GM19438 (cell line): ENCODE data around the gene RABGEF1.
"Not testable (repeated sequence)": the region's sequence is repeated elsewhere in the genome, so short reads cannot be mapped to it uniquely, and the experiment has no call there.

Experiments
- ATAC-seq: cut with Tn5 transposase; IDR thresholded peaks from one replicate; pipeline ENCODE4 v1.9.1; 2021; ENCODE audit warnings: low read depth; ENCODE audit not compliant: unreplicated experiment

RABGEF1 gene

GRCh38 chr7:66740302-66740979 lies at the start of gene RABGEF1:
RABGEF1 (plus strand) TSS chr7:66740733; CDS start chr7:66771900, 31,167 bp downstream.
- ATAC-seq = peak; percentile 76

DNA sequence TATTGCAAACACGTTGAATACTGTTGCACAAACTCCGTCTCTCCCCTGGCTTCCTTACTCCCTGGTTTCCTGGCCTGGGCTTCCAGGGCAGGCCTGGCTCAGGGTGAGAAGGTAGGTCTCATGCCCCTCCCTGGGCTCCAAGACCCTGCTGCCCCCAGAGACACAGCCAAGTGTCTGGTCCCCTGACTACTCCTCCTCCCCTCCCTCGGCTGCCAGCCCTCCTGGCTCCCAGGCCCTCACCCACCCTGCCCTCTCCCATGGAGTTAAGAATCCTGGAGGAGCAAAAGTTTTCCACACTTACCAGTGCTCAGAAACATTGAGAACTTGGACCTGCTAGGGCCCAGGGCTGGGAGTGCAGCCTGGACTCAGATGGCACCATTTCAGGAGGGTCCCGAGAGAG lies 47.2 kb upstream of the RABGEF1 start:
- no peak for ATAC-seq

DNA sequence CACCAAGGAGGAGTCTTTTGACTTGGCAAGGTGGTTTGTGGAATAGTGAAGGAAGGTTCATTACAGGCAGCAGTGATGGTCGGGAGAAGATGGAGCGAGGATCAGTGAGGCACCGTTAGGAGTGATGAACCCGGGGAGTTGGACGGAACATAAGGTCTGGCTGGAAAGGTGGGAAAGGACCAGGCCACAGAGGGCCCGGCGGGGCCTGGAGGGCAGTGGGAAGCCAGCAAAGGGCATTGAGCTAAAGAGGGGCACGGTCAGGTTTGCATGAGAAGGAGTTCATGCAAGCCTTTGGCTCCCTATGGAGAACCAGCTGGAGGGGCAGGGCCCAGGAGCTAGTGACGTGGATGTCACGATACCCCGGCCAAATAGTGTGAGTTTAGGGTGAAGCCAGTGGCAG lies 46.2 kb upstream of the RABGEF1 start:
- ATAC-seq = no peak

GRCh38 chr7:66695417-66695816 lies 45.1 kb upstream of the RABGEF1 start:
- not testable (repeated sequence) for ATAC-seq

- not testable (repeated sequence) for ATAC-seq
Measured at GRCh38 chr7:66696134-66696533, 44.4 kb upstream of the RABGEF1 start.

DNA sequence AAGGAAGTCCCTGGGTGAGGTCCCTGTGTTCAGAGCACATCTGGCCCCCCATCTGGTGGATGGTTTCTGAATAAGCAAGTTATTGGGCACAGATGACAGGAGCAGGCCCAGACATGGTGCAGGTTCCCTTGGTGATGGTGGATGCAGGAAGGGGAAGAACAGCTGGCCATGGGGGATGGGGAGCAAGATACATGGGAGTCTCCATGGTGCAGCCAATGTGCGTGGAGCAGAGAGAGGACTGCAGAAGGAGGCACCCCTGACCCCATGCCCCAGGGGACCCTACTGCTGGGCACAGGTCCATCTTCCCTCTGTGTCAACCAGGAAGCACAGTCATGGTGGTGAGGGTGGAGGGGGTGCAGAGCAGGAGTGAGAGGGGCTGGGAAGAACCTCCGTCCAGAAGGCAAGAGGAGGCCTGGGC lies 43.8 kb upstream of the RABGEF1 start:
- ATAC-seq = no peak

GRCh38 chr7:66697449-66698438 lies 42.8 kb upstream of the RABGEF1 start:
- no peak for ATAC-seq

DNA sequence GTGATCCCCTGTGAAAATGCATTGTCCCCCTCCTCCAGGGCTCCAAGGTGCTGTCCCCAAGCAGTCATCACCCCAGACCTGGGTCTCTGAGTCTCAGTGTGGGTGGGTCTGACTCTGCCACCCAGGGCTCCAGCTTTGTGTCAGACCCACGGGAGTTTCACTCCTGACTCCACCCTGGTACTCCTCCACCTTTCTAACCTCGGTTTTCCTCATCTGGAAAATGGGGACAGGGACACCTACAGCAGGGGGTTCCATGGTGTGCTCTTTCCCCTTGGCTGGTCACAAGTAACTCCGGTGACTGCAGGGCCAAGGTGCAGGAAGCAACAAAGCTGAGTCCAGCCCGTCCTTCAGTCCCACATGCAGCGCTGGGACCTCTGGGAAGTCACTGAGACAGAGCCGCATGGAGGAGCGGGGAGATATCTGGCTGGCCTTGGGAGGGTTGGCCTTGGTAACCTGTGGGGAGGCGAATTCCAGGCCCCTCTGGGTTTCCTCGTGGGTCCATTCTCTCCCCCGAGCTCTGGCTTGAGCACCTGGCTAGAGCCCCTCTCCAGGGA lies 41.8 kb upstream of the RABGEF1 start:
- no peak for ATAC-seq

- no peak for ATAC-seq
Measured at GRCh38 chr7:66699998-66700397, 40.5 kb upstream of the RABGEF1 start.

- no peak for ATAC-seq
Measured at GRCh38 chr7:66700633-66701131, 39.9 kb upstream of the RABGEF1 start.

DNA sequence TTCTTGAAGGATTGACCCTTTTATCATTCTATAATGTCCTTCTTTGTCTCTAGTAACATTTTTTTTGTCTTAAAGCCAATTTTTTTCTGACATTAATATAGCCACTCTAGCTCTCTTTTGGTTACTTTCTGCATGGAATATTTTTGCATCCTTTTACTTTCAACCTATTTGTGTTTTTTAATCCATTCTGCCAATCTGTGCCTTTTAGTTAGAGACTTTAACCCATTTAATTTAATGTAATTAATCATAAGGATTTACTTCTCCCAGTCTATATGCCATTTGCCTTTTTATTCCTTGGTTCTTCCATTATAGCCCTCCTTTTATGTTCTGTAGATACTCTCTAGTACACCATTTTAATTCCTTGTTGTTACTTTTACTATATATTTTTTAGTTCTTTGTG lies 32.7 kb upstream of the RABGEF1 start:
- ATAC-seq = no peak

DNA sequence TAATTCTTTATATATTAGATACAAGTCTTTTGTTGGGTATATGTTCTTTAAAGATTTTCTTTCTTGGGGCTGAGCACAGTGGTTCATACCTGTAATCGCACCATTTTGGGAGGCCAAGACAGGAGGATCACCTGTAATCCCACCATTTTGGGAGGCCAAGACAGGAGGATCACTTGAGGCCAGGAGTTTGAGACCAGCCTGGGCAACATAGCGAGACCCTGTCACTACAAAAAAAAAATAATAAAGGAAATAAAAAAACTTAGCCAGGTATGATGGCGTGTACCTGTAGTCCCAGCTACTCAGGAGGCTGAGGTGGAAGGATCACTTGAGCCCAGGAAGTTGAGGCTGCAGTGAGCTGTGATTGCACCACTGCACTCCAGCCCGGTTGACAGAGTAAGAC lies 29.8 kb upstream of the RABGEF1 start:
- not testable (repeated sequence) for ATAC-seq

- no peak for ATAC-seq
Measured at GRCh38 chr7:66713687-66714086, 26.8 kb upstream of the RABGEF1 start.

GRCh38 chr7:66716634-66717033 lies 23.9 kb upstream of the RABGEF1 start:
- ATAC-seq = not testable (repeated sequence)

GRCh38 chr7:66720561-66720960 lies 20.0 kb upstream of the RABGEF1 start:
- ATAC-seq = no peak

DNA sequence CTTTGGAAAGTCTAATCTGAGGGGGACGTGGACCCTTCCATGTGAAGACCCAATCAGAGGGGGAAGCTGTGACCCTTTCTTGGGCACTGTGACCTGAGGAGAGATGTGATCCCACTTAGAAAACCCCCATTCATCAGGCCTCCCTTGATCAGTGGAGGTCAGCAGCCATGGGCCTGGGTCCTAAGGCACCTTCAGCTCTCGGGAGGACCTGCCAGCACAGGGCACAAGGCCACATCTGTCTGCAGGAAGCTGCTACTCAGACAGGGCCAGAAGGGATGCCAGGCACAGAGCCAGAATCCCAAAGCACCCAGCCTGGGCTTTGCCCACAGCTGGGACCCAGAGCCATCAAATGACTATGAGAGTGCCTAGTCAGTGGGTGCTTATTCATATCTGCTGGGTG lies 14.7 kb upstream of the RABGEF1 start:
- no peak for ATAC-seq

- ATAC-seq = no peak
Measured at GRCh38 chr7:66727058-66727457, 13.5 kb upstream of the RABGEF1 start.

- ATAC-seq = no peak
Measured at GRCh38 chr7:66728571-66728970, 12.0 kb upstream of the RABGEF1 start.

DNA sequence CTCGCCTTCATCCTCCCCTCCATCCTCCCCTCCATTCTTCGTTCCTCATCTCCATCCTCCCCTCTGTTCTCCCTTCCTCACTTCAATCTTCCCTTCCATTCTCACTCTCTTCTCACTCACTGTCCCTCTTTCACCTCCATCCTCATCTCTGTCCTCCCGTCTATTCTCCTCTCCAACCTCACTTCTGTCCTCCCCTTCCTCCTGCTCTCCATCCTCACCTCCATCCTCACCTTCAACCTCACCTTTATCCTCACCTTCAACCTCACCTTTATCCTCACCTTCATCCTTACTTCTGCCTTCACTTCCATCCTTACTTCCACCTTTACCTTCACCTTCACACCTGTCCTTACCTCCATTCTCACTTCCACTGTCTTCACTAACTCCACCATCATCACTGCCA lies 11.3 kb upstream of the RABGEF1 start:
- ATAC-seq = no peak

DNA sequence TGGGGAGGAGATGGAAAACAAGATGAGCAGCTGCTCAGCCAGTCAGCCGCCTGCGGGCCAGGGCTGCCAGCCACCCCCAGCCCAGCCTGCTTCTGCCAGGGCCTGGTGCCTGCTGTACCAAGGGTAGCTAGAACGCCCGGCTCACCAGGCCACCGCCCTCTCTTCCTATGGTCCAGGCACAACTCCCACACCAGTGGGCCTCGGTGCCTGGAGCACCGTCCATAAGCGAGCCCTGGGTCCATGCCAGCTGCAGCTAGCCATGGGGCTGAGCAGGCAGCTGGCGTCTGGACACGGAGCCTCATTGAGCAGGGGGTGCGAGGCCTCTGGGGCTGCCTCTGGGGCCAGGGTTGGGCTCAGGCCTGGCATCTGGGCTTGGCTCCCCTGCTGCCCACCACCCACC lies 8.5 kb upstream of the RABGEF1 start:
- no peak for ATAC-seq

- no peak for ATAC-seq
Measured at GRCh38 chr7:66732439-66732838, 8.1 kb upstream of the RABGEF1 start.
